Hepatocyte (in vitro differentiated cells): Measurements from ENCODE around the gene REM1. TPM values are rescaled to one million over a fixed set of nuclear protein-coding genes. Genes with fewer than 3 reads are reported as not detected.

Experiments
- DNase-seq: peaks from one replicate; pipeline ENCODE4 v3.0.0-alpha.2; 2016; ENCODE audit warnings: low spot score
- H2AFZ ChIP-seq: fragments of 200-600 bp; sonication (generic); 2 replicates; pipeline ENCODE4 v1.6.0; 2016; ENCODE audit warnings: antibody characterized with exemption, mild to moderate bottlenecking
- H3K27ac ChIP-seq: fragments of 200-600 bp; sonication (generic); 2 replicates; pipeline ENCODE4 v1.5.1; 2016; ENCODE audit warnings: mild to moderate bottlenecking
- H3K27me3 ChIP-seq: fragments of 200-600 bp; sonication (generic); 2 replicates; pipeline ENCODE4 v1.6.1; 2016
- H3K36me3 ChIP-seq: fragments of 200-600 bp; sonication (generic); replicated peaks from 2 replicates; pipeline ENCODE4 v1.5.1; 2016; ENCODE audit warnings: low read depth; ENCODE audit not compliant: insufficient read depth
- H3K4me1 ChIP-seq: fragments of 200-600 bp; sonication (generic); 2 replicates; pipeline ENCODE4 v1.5.1; 2016; ENCODE audit warnings: mild to moderate bottlenecking, moderate library complexity; ENCODE audit not compliant: insufficient read depth
- H3K4me2 ChIP-seq: fragments of 200-600 bp; sonication (generic); 2 replicates; pipeline ENCODE4 v1.6.0; 2016
- H3K4me3 ChIP-seq: fragments of 200-600 bp; sonication (generic); 2 replicates; pipeline ENCODE4 v1.5.1; 2016; ENCODE audit warnings: mild to moderate bottlenecking
- H3K79me2 ChIP-seq: fragments of 200-600 bp; sonication (generic); 2 replicates; pipeline ENCODE4 v1.6.0; 2017; ENCODE audit warnings: mild to moderate bottlenecking
- H3K9me2 ChIP-seq: fragments of 200-600 bp; sonication (generic); replicated peaks from 2 replicates; pipeline ENCODE4 v1.6.0; 2017; ENCODE audit warnings: mild to moderate bottlenecking; ENCODE audit not compliant: insufficient read depth
- H3K9me3 ChIP-seq: fragments of 200-600 bp; sonication (generic); 2 replicates; pipeline ENCODE4 v1.5.1; 2016; ENCODE audit warnings: low read depth, mild to moderate bottlenecking
- H4K20me1 ChIP-seq: fragments of 200-600 bp; sonication (generic); 2 replicates; pipeline ENCODE4 v1.6.0; 2016; ENCODE audit warnings: mild to moderate bottlenecking; ENCODE audit not compliant: insufficient read depth, poor library complexity, severe bottlenecking
- CTCF ChIP-seq: fragments of 200-600 bp; sonication (generic); IDR thresholded peaks from 2 replicates; pipeline ENCODE4 v1.5.1; 2016; ENCODE audit warnings: antibody characterized with exemption, mild to moderate bottlenecking; ENCODE audit not compliant: poor library complexity
- EZH2 ChIP-seq: fragments of 200-600 bp; sonication (generic); IDR thresholded peaks from 2 replicates; pipeline ENCODE4 v1.6.1; 2016; ENCODE audit warnings: antibody characterized with exemption, mild to moderate bottlenecking, borderline replicate concordance
- EZH2phosphoT487 ChIP-seq: fragments of 200-600 bp; sonication (generic); IDR thresholded peaks from one replicate; pipeline ENCODE4 v1.6.1; 2018; ENCODE audit warnings: antibody characterized with exemption, mild to moderate bottlenecking, low read depth, moderate library complexity; ENCODE audit not compliant: unreplicated experiment, severe bottlenecking
- WGBS: methylation state at CpG from one replicate; pipeline ENCODE4 v1.1.6; 2016; ENCODE audit warnings: low lambda C conversion rate; ENCODE audit errors: missing lambda C conversion rate; 5-methylcytosine and 5-hydroxymethylcytosine counted together
- polyA plus RNA-seq: library from polyadenylated mRNA; unstranded; fragments of >200 nt; fragmentation: Nextera tagmentation; extraction: Ambion mirVana; gene quantifications from 2 replicates; pipeline ENCODE4 v1.2.1, GENCODE V29; 2016
- total RNA-seq: library from RNA; depleted of rRNA; stranded (reverse); fragments of >200 nt; gene quantifications from 2 replicates; pipeline ENCODE4 v1.2.3, GENCODE V29; 2014

REM1 gene
- total and polyA plus RNA-seq, 2 experiments from 2014 or later = not detected

GRCh38 chr20:31496761-31497295 lies 21.7 kb downstream of the REM1 start:
- no peaks in the 10 kb centered on the region for H3K27me3 ChIP-seq
- no peaks in the 10 kb centered on the region for H4K20me1 ChIP-seq
- H3K9me3 ChIP-seq = no peaks in the 10 kb centered on the region
- H3K4me2 ChIP-seq = peak overlapping the region; percentile 23
- peak; percentile 52 for DNase-seq
- H3K4me3 ChIP-seq = no peak overlapping the region
- no peaks in the 10 kb centered on the region for H3K9me2 ChIP-seq
- no peak overlapping the region for H2AFZ ChIP-seq
- H3K79me2 ChIP-seq = no peaks in the 10 kb centered on the region
- no peaks in the 10 kb centered on the region for H3K4me1 ChIP-seq
- TF ChIP-seq EZH2phosphoT487 (no peak), EZH2 (no peak), CTCF (no peak)
- H3K27ac ChIP-seq = peak overlapping the region; percentile 44
- 67% methylated on average over 15 of the region's 15 CpGs for WGBS
- no peaks in the 10 kb centered on the region for H3K36me3 ChIP-seq

- WGBS = 33% methylated on average over 6 of the region's 6 CpGs
Observed at GRCh38 chr20:31497838-31498540, 22.9 kb downstream of the REM1 start.

GRCh38 chr20:31500527-31500926 lies 25.4 kb downstream of the REM1 start:
- Histone ChIP-seq H3K79me2 (no peaks in the 10 kb centered on the region), H3K27me3 (peaks cover 3% of the 10 kb centered on the region), H3K9me3 (no peaks in the 10 kb centered on the region), H3K4me3 (no peak overlapping the region), H3K27ac (no peak overlapping the region), H2AFZ (no peak overlapping the region), H4K20me1 (no peaks in the 10 kb centered on the region), H3K36me3 (no peaks in the 10 kb centered on the region), H3K9me2 (no peaks in the 10 kb centered on the region), H3K4me2 (no peak overlapping the region), H3K4me1 (no peaks in the 10 kb centered on the region)
- TF ChIP-seq EZH2 = no peak
- no peak for TF ChIP-seq EZH2phosphoT487
- no peak for TF ChIP-seq CTCF
- 32% methylated on average over 1 of the region's 1 CpG for WGBS
- no peak for DNase-seq

More at GRCh38 chr20:31497838-31498540, 22.9 kb downstream of the REM1 start:
- Histone ChIP-seq H3K27me3 (no peaks in the 10 kb centered on the region), H3K79me2 (no peaks in the 10 kb centered on the region), H3K9me2 (no peaks in the 10 kb centered on the region), H3K4me1 (no peaks in the 10 kb centered on the region), H3K9me3 (no peaks in the 10 kb centered on the region), H2AFZ (no peak overlapping the region), H3K27ac (no peak overlapping the region), H3K4me2 (no peak overlapping the region), H4K20me1 (no peaks in the 10 kb centered on the region), H3K36me3 (no peaks in the 10 kb centered on the region), H3K4me3 (no peak overlapping the region)
- no peak for TF ChIP-seq CTCF
- DNase-seq = peak; percentile 26
